Measurements from ENCODE around the gene IRF7.

IRF7 gene

GRCh38 chr11:612201-612960, 3.4 kb downstream of the IRF7 start:
- no peaks in the 10 kb centered on the region for H3K9me3 ChIP-seq
- no peak for DNase-seq (ENCODE audit: low spot score in 2 of 2)
- H3K27me3 ChIP-seq (ENCODE audit: low read depth) = no peaks in the 10 kb centered on the region
- in situ Hi-C loops (cut with MboI; ENCODE audit: low sequenced_read_pairs) = no loop called here
- H3K4me1 ChIP-seq = peaks cover 6% of the 10 kb centered on the region; the same call in 1 of the 2 replicates
- H3K36me3 ChIP-seq (replicated peaks) = peaks cover 63% of the 10 kb centered on the region
- H3K4me3 ChIP-seq = no peak overlapping the region

- H3K9me3 ChIP-seq = no peaks in the 10 kb centered on the region
- in situ Hi-C loops (cut with MboI; ENCODE audit: low sequenced_read_pairs) = no loop called here
- H3K36me3 ChIP-seq (replicated peaks) = peaks cover 74% of the 10 kb centered on the region
- H3K4me3 ChIP-seq = no peak overlapping the region
- no peak for DNase-seq (ENCODE audit: low spot score in 2 of 2)
- no peaks in the 10 kb centered on the region for H3K27me3 ChIP-seq (ENCODE audit: low read depth)
- peaks cover 6% of the 10 kb centered on the region; the same call in 1 of the 2 replicates for H3K4me1 ChIP-seq
These were observed 4.5 kb downstream of the IRF7 start for GRCh38 chr11:611001-611996.

GRCh38 chr11:610146-610801, 5.5 kb downstream of the IRF7 start:
- Histone ChIP-seq H3K4me3 (no peak overlapping the region), H3K36me3 (replicated peaks) (peaks cover 84% of the 10 kb centered on the region), H3K27me3 (ENCODE audit: low read depth) (no peaks in the 10 kb centered on the region), H3K4me1 (peaks cover 3% of the 10 kb centered on the region; the same call in 1 of the 2 replicates), H3K9me3 (no peaks in the 10 kb centered on the region)
- in situ Hi-C loops (cut with MboI; ENCODE audit: low sequenced_read_pairs) = no loop called here
- no peak for DNase-seq (ENCODE audit: low spot score in 2 of 2)

GRCh38 chr11:609341-609811, 6.4 kb downstream of the IRF7 start:
- Histone ChIP-seq H3K27me3 (ENCODE audit: low read depth) (no peaks in the 10 kb centered on the region), H3K4me3 (no peak overlapping the region), H3K4me1 (no peaks in the 10 kb centered on the region), H3K9me3 (no peaks in the 10 kb centered on the region), H3K36me3 (replicated peaks) (peaks cover 85% of the 10 kb centered on the region)
- no peak for DNase-seq (ENCODE audit: low spot score in 2 of 2)
- in situ Hi-C loops (cut with MboI; ENCODE audit: low sequenced_read_pairs) = no loop called here

- Histone ChIP-seq H3K4me3 (no peak overlapping the region), H3K36me3 (replicated peaks) (peaks cover 89% of the 10 kb centered on the region)
- in situ Hi-C loops (cut with MboI; ENCODE audit: low sequenced_read_pairs) = no loop called here
These were observed 6.9 kb downstream of the IRF7 start for GRCh38 chr11:608791-609251.

GRCh38 chr11:607971-608659, 7.6 kb downstream of the IRF7 start:
- DNase-seq (ENCODE audit: low spot score in 2 of 2) = no peak
- in situ Hi-C loops (cut with MboI; ENCODE audit: low sequenced_read_pairs) = no loop called here
- H3K36me3 ChIP-seq (replicated peaks) = peaks cover 92% of the 10 kb centered on the region
- H3K4me3 ChIP-seq = no peak overlapping the region
- H3K4me1 ChIP-seq = no peaks in the 10 kb centered on the region
- no peaks in the 10 kb centered on the region for H3K9me3 ChIP-seq
- H3K27me3 ChIP-seq (ENCODE audit: low read depth) = no peaks in the 10 kb centered on the region

More at GRCh38 chr11:608791-609251, 6.9 kb downstream of the IRF7 start:
- H3K9me3 ChIP-seq = no peaks in the 10 kb centered on the region
- H3K27me3 ChIP-seq (ENCODE audit: low read depth) = no peaks in the 10 kb centered on the region
- no peak for DNase-seq (ENCODE audit: low spot score in 2 of 2)
- no peaks in the 10 kb centered on the region for H3K4me1 ChIP-seq

GRCh38 chr11:607020-607780, 8.6 kb downstream of the IRF7 start:
- no peaks in the 10 kb centered on the region for H3K4me1 ChIP-seq
- no peaks in the 10 kb centered on the region for H3K27me3 ChIP-seq (ENCODE audit: low read depth)
- peaks cover 90% of the 10 kb centered on the region for H3K36me3 ChIP-seq (replicated peaks)
- no peak for DNase-seq (ENCODE audit: low spot score in 2 of 2)
- in situ Hi-C loops (cut with MboI; ENCODE audit: low sequenced_read_pairs) = no loop called here
- H3K4me3 ChIP-seq = no peak overlapping the region
- H3K9me3 ChIP-seq = no peaks in the 10 kb centered on the region

GRCh38 chr11:606245-606644, 9.5 kb downstream of the IRF7 start:
- no peaks in the 10 kb centered on the region for H3K9me3 ChIP-seq
- H3K4me1 ChIP-seq = no peaks in the 10 kb centered on the region
- DNase-seq (ENCODE audit: low spot score in 2 of 2) = no peak
- no peak overlapping the region for H3K4me3 ChIP-seq
- peaks cover 91% of the 10 kb centered on the region for H3K36me3 ChIP-seq (replicated peaks)
- H3K27me3 ChIP-seq (ENCODE audit: low read depth) = no peaks in the 10 kb centered on the region
- in situ Hi-C loops (cut with MboI; ENCODE audit: low sequenced_read_pairs) = no loop called here

- H3K9me3 ChIP-seq = no peaks in the 10 kb centered on the region
- H3K27me3 ChIP-seq (ENCODE audit: low read depth) = no peaks in the 10 kb centered on the region
- no peak for DNase-seq (ENCODE audit: low spot score in 2 of 2)
- H3K36me3 ChIP-seq (replicated peaks) = peaks cover 89% of the 10 kb centered on the region
- H3K4me1 ChIP-seq = no peaks in the 10 kb centered on the region
- in situ Hi-C loops (cut with MboI; ENCODE audit: low sequenced_read_pairs) = no loop called here
- no peak overlapping the region for H3K4me3 ChIP-seq
These were observed 10.2 kb downstream of the IRF7 start for GRCh38 chr11:605286-606129.

GRCh38 chr11:603154-603553, 12.6 kb downstream of the IRF7 start:
- no peaks in the 10 kb centered on the region for H3K4me1 ChIP-seq
- H3K36me3 ChIP-seq (replicated peaks) = peaks cover 83% of the 10 kb centered on the region
- no peaks in the 10 kb centered on the region for H3K27me3 ChIP-seq (ENCODE audit: low read depth)
- no peak for DNase-seq (ENCODE audit: low spot score in 2 of 2)
- H3K4me3 ChIP-seq = no peak overlapping the region
- H3K9me3 ChIP-seq = no peaks in the 10 kb centered on the region
- in situ Hi-C loops (cut with MboI; ENCODE audit: low sequenced_read_pairs) = no loop called here

GRCh38 chr11:601573-602245, 14.0 kb downstream of the IRF7 start:
- Histone ChIP-seq H3K36me3 (replicated peaks) (peaks cover 81% of the 10 kb centered on the region), H3K4me3 (no peak overlapping the region), H3K4me1 (no peaks in the 10 kb centered on the region), H3K27me3 (ENCODE audit: low read depth) (no peaks in the 10 kb centered on the region), H3K9me3 (no peaks in the 10 kb centered on the region)
- no peak for DNase-seq (ENCODE audit: low spot score in 2 of 2)
- in situ Hi-C loops (cut with MboI; ENCODE audit: low sequenced_read_pairs) = no loop called here

Measured in HAP-1 (cell line).